Rectal smooth muscle tissue (tissue), 1 donor: ENCODE data around the gene RNASE4.
"Not testable (repeated sequence)": the region's sequence is repeated elsewhere in the genome, so short reads cannot be mapped to it uniquely, and the experiment has no call there.

Source experiments
- H3K27ac ChIP-seq: one replicate; pipeline ENCODE4 v1.7.0; 2013; ENCODE audit warnings: low read depth, low read length, inconsistent platforms
- H3K27me3 ChIP-seq: one replicate; pipeline ENCODE4 v1.7.0; 2013; ENCODE audit warnings: low read length; ENCODE audit not compliant: control insufficient read depth, insufficient read depth
- H3K36me3 ChIP-seq: one replicate; pipeline ENCODE4 v1.7.0; 2013; ENCODE audit warnings: low read length; ENCODE audit not compliant: control insufficient read depth, insufficient read depth
- H3K4me1 ChIP-seq: one replicate; pipeline ENCODE4 v1.7.0; 2013; ENCODE audit warnings: low read length; ENCODE audit not compliant: control insufficient read depth, insufficient read depth
- H3K4me3 ChIP-seq: one replicate; pipeline ENCODE4 v1.7.0; 2013; ENCODE audit warnings: low read length
- H3K9ac ChIP-seq: one replicate; pipeline ENCODE4 v1.7.0; 2013; ENCODE audit warnings: low read length

Gene RNASE4

GRCh38 chr14:20714593-20715250 lies 30.4 kb downstream of the RNASE4 start:
- no peaks in the 10 kb centered on the region for H3K36me3 ChIP-seq
- no peaks in the 10 kb centered on the region for H3K4me1 ChIP-seq
- H3K27me3 ChIP-seq, result no peaks in the 10 kb centered on the region
- no peak overlapping the region for H3K4me3 ChIP-seq
- no peak overlapping the region for H3K27ac ChIP-seq
- no peak overlapping the region for H3K9ac ChIP-seq

- H3K4me1 ChIP-seq, result no peaks in the 10 kb centered on the region
- no peak overlapping the region for H3K4me3 ChIP-seq
- H3K27me3 ChIP-seq, result no peaks in the 10 kb centered on the region
- no peaks in the 10 kb centered on the region for H3K36me3 ChIP-seq
- H3K27ac ChIP-seq, result no peak overlapping the region
- H3K9ac ChIP-seq, result no peak overlapping the region
These were observed 35.4 kb downstream of the RNASE4 start for GRCh38 chr14:20719777-20720176.

- H3K27me3 ChIP-seq, result no peaks in the 10 kb centered on the region
- H3K36me3 ChIP-seq, result no peaks in the 10 kb centered on the region
- no peak overlapping the region for H3K4me3 ChIP-seq
- no peak overlapping the region for H3K9ac ChIP-seq
- H3K27ac ChIP-seq, result no peak overlapping the region
- no peaks in the 10 kb centered on the region for H3K4me1 ChIP-seq
These were observed 36.4 kb downstream of the RNASE4 start for GRCh38 chr14:20720741-20721140.

GRCh38 chr14:20722016-20722415 lies 37.7 kb downstream of the RNASE4 start:
- no peaks in the 10 kb centered on the region for H3K4me1 ChIP-seq
- H3K36me3 ChIP-seq, result no peaks in the 10 kb centered on the region
- no peak overlapping the region for H3K4me3 ChIP-seq
- H3K9ac ChIP-seq, result no peak overlapping the region
- H3K27me3 ChIP-seq, result no peaks in the 10 kb centered on the region
- no peak overlapping the region for H3K27ac ChIP-seq

- Histone ChIP-seq H3K27ac (no peak overlapping the region), H3K4me3 (no peak overlapping the region), H3K36me3 (no peaks in the 10 kb centered on the region), H3K27me3 (no peaks in the 10 kb centered on the region), H3K4me1 (no peaks in the 10 kb centered on the region), H3K9ac (no peak overlapping the region)
These were observed 39.1 kb downstream of the RNASE4 start for GRCh38 chr14:20723488-20723887.

- not testable (repeated sequence) for H3K9ac ChIP-seq, H3K4me3 ChIP-seq, H3K27me3 ChIP-seq, H3K27ac ChIP-seq, H3K4me1 ChIP-seq, H3K36me3 ChIP-seq
These were observed 41.8 kb downstream of the RNASE4 start for GRCh38 chr14:20726121-20726520.

GRCh38 chr14:20726531-20726930 lies 42.2 kb downstream of the RNASE4 start:
- Histone ChIP-seq H3K27me3 (no peaks in the 10 kb centered on the region), H3K4me3 (no peak overlapping the region), H3K4me1 (no peaks in the 10 kb centered on the region), H3K36me3 (no peaks in the 10 kb centered on the region), H3K9ac (no peak overlapping the region), H3K27ac (no peak overlapping the region)

GRCh38 chr14:20730891-20731290 lies 46.5 kb downstream of the RNASE4 start:
- Histone ChIP-seq H3K9ac (no peak overlapping the region), H3K36me3 (no peaks in the 10 kb centered on the region), H3K27ac (no peak overlapping the region), H3K4me3 (no peak overlapping the region), H3K27me3 (no peaks in the 10 kb centered on the region), H3K4me1 (no peaks in the 10 kb centered on the region)

GRCh38 chr14:20732477-20732876 lies 48.1 kb downstream of the RNASE4 start:
- Histone ChIP-seq H3K9ac (no peak overlapping the region), H3K27ac (no peak overlapping the region), H3K36me3 (no peaks in the 10 kb centered on the region), H3K4me1 (no peaks in the 10 kb centered on the region), H3K4me3 (no peak overlapping the region), H3K27me3 (no peaks in the 10 kb centered on the region)

- no peak overlapping the region for H3K27ac ChIP-seq
These were observed 48.7 kb downstream of the RNASE4 start for GRCh38 chr14:20732979-20733635.

GRCh38 chr14:20733684-20734429 lies 49.5 kb downstream of the RNASE4 start:
- no peak overlapping the region for H3K9ac ChIP-seq
- H3K4me1 ChIP-seq, result no peaks in the 10 kb centered on the region
- H3K4me3 ChIP-seq, result no peak overlapping the region
- no peaks in the 10 kb centered on the region for H3K36me3 ChIP-seq
- no peak overlapping the region for H3K27ac ChIP-seq
- H3K27me3 ChIP-seq, result no peaks in the 10 kb centered on the region

More at GRCh38 chr14:20732979-20733635, 48.7 kb downstream of the RNASE4 start:
- no peaks in the 10 kb centered on the region for H3K27me3 ChIP-seq
- no peaks in the 10 kb centered on the region for H3K4me1 ChIP-seq
- no peak overlapping the region for H3K9ac ChIP-seq
- no peak overlapping the region for H3K4me3 ChIP-seq
- no peaks in the 10 kb centered on the region for H3K36me3 ChIP-seq

GRCh38 chr14:20734430-20734806 lies 50.1 kb downstream of the RNASE4 start:
- H3K27ac ChIP-seq, result no peak overlapping the region

More at GRCh38 chr14:20734430-20734806, 50.1 kb downstream of the RNASE4 start:
- H3K9ac ChIP-seq, result no peak overlapping the region
- H3K36me3 ChIP-seq, result no peaks in the 10 kb centered on the region
- no peaks in the 10 kb centered on the region for H3K4me1 ChIP-seq
- no peaks in the 10 kb centered on the region for H3K27me3 ChIP-seq
- H3K4me3 ChIP-seq, result no peak overlapping the region
